Neuronal stem cell (in vitro differentiated cells): ENCODE results near the gene LRRC25.
"Not testable (repeated sequence)": the region's sequence is repeated elsewhere in the genome, so short reads cannot be mapped to it uniquely, and the experiment has no call there.

Source experiments
- DNase-seq: peaks from one replicate; pipeline ENCODE4 v3.0.0-alpha.2; 2013; ENCODE audit warnings: low spot score
- H2AFZ ChIP-seq: one replicate; pipeline ENCODE4 v1.6.1; 2013; ENCODE audit warnings: mild to moderate bottlenecking, low read length, inconsistent platforms
- H2AK5ac ChIP-seq: 2 replicates; pipeline ENCODE4 v1.6.1; 2013; ENCODE audit warnings: low read depth, mild to moderate bottlenecking, inconsistent platforms, low read length, moderate library complexity, mixed read lengths
- H2BK120ac ChIP-seq: 2 replicates; pipeline ENCODE4 v1.6.1; 2013; ENCODE audit warnings: low read depth, mild to moderate bottlenecking, inconsistent platforms, low read length, moderate library complexity, mixed read lengths
- H2BK12ac ChIP-seq: one replicate; pipeline ENCODE4 v1.6.1; 2013; ENCODE audit warnings: low read length, inconsistent platforms
- H2BK15ac ChIP-seq: 2 replicates; pipeline ENCODE4 v1.6.1; 2013; ENCODE audit warnings: mild to moderate bottlenecking, low read length, inconsistent platforms, mixed read lengths
- H2BK5ac ChIP-seq: one replicate; pipeline ENCODE4 v1.6.1; 2013; ENCODE audit warnings: inconsistent platforms, mild to moderate bottlenecking, low read length, moderate library complexity
- H3K14ac ChIP-seq: one replicate; pipeline ENCODE4 v1.6.1; 2013; ENCODE audit warnings: low read length, inconsistent platforms
- H3K18ac ChIP-seq: 2 replicates; pipeline ENCODE4 v1.6.1; 2013; ENCODE audit warnings: low read length, inconsistent platforms
- H3K23ac ChIP-seq: 2 replicates; pipeline ENCODE4 v1.6.1; 2013; ENCODE audit warnings: low read depth, mild to moderate bottlenecking, mixed read lengths, low read length, inconsistent platforms; ENCODE audit not compliant: poor library complexity
- H3K27ac ChIP-seq: replicated peaks from 3 replicates; pipeline ENCODE4 v1.5.1; 2013; ENCODE audit warnings: low read length, inconsistent platforms
- H3K27me3 ChIP-seq, 3 experiments: 2 replicates each; pipeline ENCODE4 v1.6.1; 2013; ENCODE audit warnings: low read length in 3 of 3, mild to moderate bottlenecking in 2 of 3, inconsistent platforms in 1 of 3, low read depth in 1 of 3, mixed read lengths in 1 of 3, moderate library complexity in 1 of 3; ENCODE audit not compliant: control insufficient read depth in 3 of 3, insufficient read depth in 3 of 3
- H3K36me3 ChIP-seq, 2 donors: replicated peaks in 1 of 2; 2 replicates each; pipeline ENCODE4 v1.6.1; 2013; ENCODE audit warnings: low read length in 2 of 2; ENCODE audit not compliant: control insufficient read depth in 2 of 2, insufficient read depth in 2 of 2
- H3K4ac ChIP-seq: 2 replicates; pipeline ENCODE4 v1.6.1; 2013; ENCODE audit warnings: inconsistent platforms, mild to moderate bottlenecking, low read length, moderate library complexity
- H3K4me1 ChIP-seq, 2 donors: 1 replicate in 1 of 2; 2 replicates in 1 of 2; pipeline ENCODE4 v1.6.1; 2013; ENCODE audit warnings: low read length in 2 of 2, low read depth in 1 of 2; ENCODE audit not compliant: control insufficient read depth in 2 of 2, insufficient read depth in 1 of 2
- H3K4me2 ChIP-seq: one replicate; pipeline ENCODE4 v1.6.1; 2013; ENCODE audit warnings: mild to moderate bottlenecking, low read length, inconsistent platforms; ENCODE audit not compliant: insufficient read depth, poor library complexity, severe bottlenecking
- H3K4me3 ChIP-seq, 2 donors: 2 replicates each; pipeline ENCODE4 v1.5.1; 2013; ENCODE audit warnings: low read length in 2 of 2, mild to moderate bottlenecking in 2 of 2, inconsistent platforms in 1 of 2, moderate library complexity in 1 of 2
- H3K79me1 ChIP-seq: one replicate; pipeline ENCODE4 v1.6.1; 2013; ENCODE audit warnings: low read depth, mild to moderate bottlenecking, inconsistent platforms, low read length, moderate library complexity
- H3K9ac ChIP-seq: one replicate; pipeline ENCODE4 v1.6.1; 2013; ENCODE audit warnings: mild to moderate bottlenecking, low read depth, low read length, inconsistent platforms; ENCODE audit not compliant: poor library complexity
- H3K9me3 ChIP-seq, 2 donors: replicated peaks in 1 of 2; 2 replicates each; pipeline versions ENCODE3 to v1.6.1; 2013; ENCODE audit warnings: low read length in 2 of 2, mild to moderate bottlenecking in 2 of 2, inconsistent platforms in 1 of 2, low read depth in 1 of 2, mixed read lengths in 1 of 2, moderate library complexity in 1 of 2; ENCODE audit not compliant: control insufficient read depth in 2 of 2, insufficient read depth in 1 of 2
- H4K8ac ChIP-seq: one replicate; pipeline ENCODE4 v1.6.1; 2013; ENCODE audit warnings: low read depth, mild to moderate bottlenecking, inconsistent platforms, low read length, moderate library complexity
- H4K91ac ChIP-seq: one replicate; pipeline ENCODE4 v1.6.1; 2013; ENCODE audit warnings: low read length, low read depth, mild to moderate bottlenecking, inconsistent platforms; ENCODE audit not compliant: poor library complexity
- WGBS, 2 donors: extraction: QIAGEN DNeasy Blood & Tissue Kit; methylation state at CpG; one replicate each; pipeline ENCODE4 v1.1.7; 2013; ENCODE audit warnings: missing lambda C conversion rate in 2 of 2, mixed read lengths in 1 of 2; ENCODE audit not compliant: insufficient read length in 2 of 2, insufficient replicate concordance in 1 of 2; ENCODE audit errors: extremely low coverage in 2 of 2; 5-methylcytosine and 5-hydroxymethylcytosine counted together

Gene LRRC25

GRCh38 chr19:18385675-18386542, 11.5 kb downstream of the LRRC25 start, which contains the start of gene GDF15:
TSS of gene GDF15 (plus strand) at chr19:18386158. CDS start at chr19:18386190, 32 bp downstream.
- Histone ChIP-seq H3K4me1 (peaks cover 12 to 13% of the 10 kb centered on the region in 2 donors), H2AK5ac (peak within 1 kb of the TSS; percentile 91), H3K4me2 (peak within 1 kb of the TSS; percentile 30), H2AFZ (peak within 1 kb of the TSS; percentile 20), H2BK15ac (peak within 1 kb of the TSS; percentile 90), H3K79me1 (peaks cover 2% of the 10 kb centered on the region), H3K23ac (peak within 1 kb of the TSS; percentile 58), H4K8ac (no peak within 1 kb of the TSS), H3K9ac (peak within 1 kb of the TSS; percentile 63), H3K9me3 (peaks cover 0 to 4% of the 10 kb centered on the region in 2 donors), H2BK12ac (peak within 1 kb of the TSS; percentile 92), H3K36me3 (peaks cover 0 to 6% of the 10 kb centered on the region in 2 donors), H3K27me3 (peaks cover 0 to 36% (median 0%) of the 10 kb centered on the region in 3 experiments), H3K4me3 (peak within 1 kb of the TSS; percentile 19 to 41), H3K27ac (no peak within 1 kb of the TSS), H3K4ac (no peak within 1 kb of the TSS), H3K18ac (peak within 1 kb of the TSS; percentile 80), H2BK120ac (peak within 1 kb of the TSS; percentile 61), H2BK5ac (peak within 1 kb of the TSS; percentile 77), H3K14ac (peak within 1 kb of the TSS; percentile 39), H4K91ac (no peak within 1 kb of the TSS)
- no peak for DNase-seq
- no CpG with 5 or more reads among the region's 33 CpGs for WGBS, 2 donors

GRCh38 chr19:18385359-18385674, 12.1 kb downstream of the LRRC25 start:
- Histone ChIP-seq H3K14ac (no peak overlapping the region), H3K79me1 (peaks cover 2% of the 10 kb centered on the region), H2BK5ac (no peak overlapping the region), H2BK120ac (no peak overlapping the region), H3K4me3 (no peak overlapping the region), H2BK12ac (no peak overlapping the region), H2AK5ac (no peak overlapping the region), H3K23ac (no peak overlapping the region), H4K91ac (no peak overlapping the region), H3K9ac (no peak overlapping the region), H3K36me3 (peaks cover 0 to 6% of the 10 kb centered on the region in 2 donors), H3K27me3 (peaks cover 0 to 36% (median 0%) of the 10 kb centered on the region in 3 experiments), H3K9me3 (peaks cover 0 to 4% of the 10 kb centered on the region in 2 donors), H3K4me1 (peaks cover 12 to 13% of the 10 kb centered on the region in 2 donors), H3K4ac (no peak overlapping the region), H3K18ac (no peak overlapping the region), H3K27ac (no peak overlapping the region), H2AFZ (peak overlapping the region; percentile 20), H4K8ac (no peak overlapping the region), H3K4me2 (no peak overlapping the region), H2BK15ac (no peak overlapping the region)
- WGBS, 2 donors, result no CpG with 5 or more reads among the region's 3 CpGs
- no peak for DNase-seq

- Histone ChIP-seq H3K9me3 (peaks cover 0 to 2% of the 10 kb centered on the region in 2 donors), H3K9ac (no peak overlapping the region)
- WGBS, 2 donors, result no CpG with 5 or more reads among the region's 7 CpGs
Observed at GRCh38 chr19:18384775-18385174, 12.6 kb downstream of the LRRC25 start.

GRCh38 chr19:18383622-18384021, 13.8 kb downstream of the LRRC25 start:
- H2BK12ac ChIP-seq, H4K8ac ChIP-seq, H4K91ac ChIP-seq, H3K14ac ChIP-seq, DNase-seq, H3K36me3 ChIP-seq, H2BK5ac ChIP-seq, H2AFZ ChIP-seq, H3K9me3 ChIP-seq, H3K79me1 ChIP-seq, H2BK15ac ChIP-seq, H3K27ac ChIP-seq, H2AK5ac ChIP-seq, H3K23ac ChIP-seq, H3K4ac ChIP-seq, H3K4me2 ChIP-seq, H2BK120ac ChIP-seq, H3K9ac ChIP-seq, H3K18ac ChIP-seq, H3K4me3 ChIP-seq: not testable (repeated sequence)
- Histone ChIP-seq H3K4me1 (peaks cover 11 to 13% of the 10 kb centered on the region in 2 donors), H3K27me3 (peaks cover 0 to 21% (median 0%) of the 10 kb centered on the region in 3 experiments)
- no CpG with 5 or more reads among the region's 11 CpGs for WGBS, 2 donors

More at GRCh38 chr19:18384775-18385174, 12.6 kb downstream of the LRRC25 start:
- Histone ChIP-seq H2BK12ac (no peak overlapping the region), H3K23ac (no peak overlapping the region), H3K4ac (no peak overlapping the region), H3K27me3 (peaks cover 0 to 30% (median 0%) of the 10 kb centered on the region in 3 experiments), H2AK5ac (no peak overlapping the region), H3K27ac (no peak overlapping the region), H3K4me1 (peaks cover 12 to 13% of the 10 kb centered on the region in 2 donors), H2BK5ac (no peak overlapping the region), H3K14ac (no peak overlapping the region), H3K36me3 (peaks cover 0 to 6% of the 10 kb centered on the region in 2 donors), H3K79me1 (peaks cover 2% of the 10 kb centered on the region), H4K8ac (no peak overlapping the region), H3K18ac (no peak overlapping the region), H2BK120ac (no peak overlapping the region), H2AFZ (no peak overlapping the region), H4K91ac (no peak overlapping the region), H3K4me2 (no peak overlapping the region), H3K4me3 (no peak overlapping the region), H2BK15ac (no peak overlapping the region)
- DNase-seq, result no peak
